Glutamatergic neuron (in vitro differentiated cells): ENCODE results near the gene CFAP90. TPM values are rescaled to one million over a fixed set of nuclear protein-coding genes. Genes with fewer than 3 reads are reported as not detected.
A peak's percentile ranks its signal among the peaks of the same experiment; 100 is the strongest.

ENCODE experiments used
- DNase-seq: peaks from one replicate; pipeline ENCODE4 v3.0.0; 2022
- H3K27ac Mint-ChIP-seq: one replicate; pipeline ENCODE4 v1.8.0; 2020; ENCODE audit warnings: mild to moderate bottlenecking, mixed read lengths, inconsistent platforms; ENCODE audit not compliant: unreplicated experiment
- H3K27me3 Mint-ChIP-seq: one replicate; pipeline ENCODE4 v1.8.0; 2020; ENCODE audit warnings: mild to moderate bottlenecking, moderate library complexity, mixed read lengths, inconsistent platforms; ENCODE audit not compliant: unreplicated experiment
- H3K36me3 Mint-ChIP-seq: one replicate; pipeline ENCODE4 v1.8.0; 2020; ENCODE audit warnings: mild to moderate bottlenecking, mixed read lengths, inconsistent platforms; ENCODE audit not compliant: unreplicated experiment
- H3K4me1 Mint-ChIP-seq: one replicate; pipeline ENCODE4 v1.8.0; 2020; ENCODE audit warnings: mild to moderate bottlenecking, low read depth, mixed read lengths, inconsistent platforms; ENCODE audit not compliant: unreplicated experiment
- H3K4me3 Mint-ChIP-seq: one replicate; pipeline ENCODE4 v1.8.0; 2020; ENCODE audit warnings: mild to moderate bottlenecking, mixed read lengths, inconsistent platforms; ENCODE audit not compliant: unreplicated experiment
- H3K9me3 Mint-ChIP-seq: one replicate; pipeline ENCODE4 v1.8.0; 2020; ENCODE audit warnings: mild to moderate bottlenecking, moderate library complexity, mixed read lengths, inconsistent platforms; ENCODE audit not compliant: unreplicated experiment
- CTCF ChIP-seq: fragments of 200-600 bp; sonication (generic); IDR thresholded peaks from one replicate; pipeline ENCODE4 v1.5.0; 2021; ENCODE audit not compliant: partially characterized antibody, unreplicated experiment
- total RNA-seq: library from RNA; stranded (reverse); fragmentation: NEBNext Ultra II Directional; extraction: Animal tissue kit (Norgen Biotek cat#: 25700); gene quantifications from one replicate; pipeline ENCODE4 v1.2.1, GENCODE V29; 2021; ENCODE audit not compliant: unreplicated experiment

The CFAP90 gene
- total RNA-seq, 1 donor from 2014 or later, result not detected

- no peak for TF ChIP-seq CTCF
- no peaks in the 10 kb centered on the region for H3K9me3 Mint-ChIP-seq
- H3K27me3 Mint-ChIP-seq, result peaks cover 2% of the 10 kb centered on the region
- no peaks in the 10 kb centered on the region for H3K4me1 Mint-ChIP-seq
- H3K36me3 Mint-ChIP-seq, result no peaks in the 10 kb centered on the region
- no peak overlapping the region for H3K4me3 Mint-ChIP-seq
- DNase-seq, result no peak
- no peak overlapping the region for H3K27ac Mint-ChIP-seq
Observed at GRCh38 chr5:7813007-7813406, 37.9 kb downstream of the CFAP90 start.

GRCh38 chr5:7811715-7812114 lies 39.2 kb downstream of the CFAP90 start:
- peaks cover 2% of the 10 kb centered on the region for H3K27me3 Mint-ChIP-seq
- DNase-seq, result no peak
- no peak for TF ChIP-seq CTCF
- no peak overlapping the region for H3K4me3 Mint-ChIP-seq
- no peaks in the 10 kb centered on the region for H3K36me3 Mint-ChIP-seq
- H3K27ac Mint-ChIP-seq, result no peak overlapping the region
- H3K9me3 Mint-ChIP-seq, result no peaks in the 10 kb centered on the region
- H3K4me1 Mint-ChIP-seq, result no peaks in the 10 kb centered on the region

GRCh38 chr5:7808998-7809397 lies 41.9 kb downstream of the CFAP90 start:
- Mint-ChIP-seq H3K9me3 (no peaks in the 10 kb centered on the region), H3K27ac (no peak overlapping the region), H3K4me1 (no peaks in the 10 kb centered on the region), H3K36me3 (no peaks in the 10 kb centered on the region), H3K27me3 (peaks cover 2% of the 10 kb centered on the region), H3K4me3 (no peak overlapping the region)
- no peak for TF ChIP-seq CTCF
- no peak for DNase-seq

GRCh38 chr5:7805379-7805778 lies 45.6 kb downstream of the CFAP90 start:
- H3K27ac Mint-ChIP-seq, result no peak overlapping the region
- peak; percentile 41 for DNase-seq
- no peaks in the 10 kb centered on the region for H3K36me3 Mint-ChIP-seq
- no peak overlapping the region for H3K4me3 Mint-ChIP-seq
- no peaks in the 10 kb centered on the region for H3K27me3 Mint-ChIP-seq
- H3K9me3 Mint-ChIP-seq, result no peaks in the 10 kb centered on the region
- peak; percentile 31 for TF ChIP-seq CTCF
- no peaks in the 10 kb centered on the region for H3K4me1 Mint-ChIP-seq

- H3K36me3 Mint-ChIP-seq, result no peaks in the 10 kb centered on the region
- TF ChIP-seq CTCF, result no peak
- H3K27me3 Mint-ChIP-seq, result no peaks in the 10 kb centered on the region
- no peak for DNase-seq
- H3K9me3 Mint-ChIP-seq, result no peaks in the 10 kb centered on the region
- no peak overlapping the region for H3K4me3 Mint-ChIP-seq
- H3K4me1 Mint-ChIP-seq, result no peaks in the 10 kb centered on the region
- no peak overlapping the region for H3K27ac Mint-ChIP-seq
Observed at GRCh38 chr5:7803937-7804336, 47.0 kb downstream of the CFAP90 start.
